Activated T-cell treated with anti-CD3 and anti-CD28 coated beads for 4 hours (primary cell): ENCODE measurements around the gene SPATS2L.
A peak's percentile ranks its signal among the peaks of the same experiment; 100 is the strongest.

Experiments used
- DNase-seq: peaks from one replicate; pipeline ENCODE4 v3.0.0-alpha.2; 2020

The SPATS2L gene

GRCh38 chr2:200306196-200306930 lies at the start of gene SPATS2L:
TSS of gene SPATS2L (plus strand) at chr2:200306693. CDS start at chr2:200389245, 82,552 bp downstream.
- DNase-seq, result peak; percentile 36

DNA sequence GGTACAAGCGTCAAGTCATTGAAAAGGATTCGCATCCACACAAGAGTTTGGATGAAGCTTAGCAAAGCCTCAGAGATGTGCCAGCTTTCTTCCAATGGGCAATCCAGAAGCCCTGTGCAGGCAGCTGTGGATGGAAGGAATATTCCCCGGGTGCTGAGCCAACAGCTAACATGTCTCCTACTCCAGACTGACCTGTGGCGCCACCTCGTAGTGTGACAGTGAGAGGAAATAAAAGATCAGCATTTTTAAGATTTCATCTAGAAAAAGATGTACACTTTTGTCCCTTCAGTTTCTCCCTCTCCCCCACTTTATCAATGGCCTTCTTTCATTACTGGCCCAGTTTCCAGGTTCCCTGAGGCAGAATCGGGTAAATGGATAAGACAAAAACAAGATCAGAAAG lies 48.9 kb upstream of the SPATS2L start:
- no peak for DNase-seq

DNA sequence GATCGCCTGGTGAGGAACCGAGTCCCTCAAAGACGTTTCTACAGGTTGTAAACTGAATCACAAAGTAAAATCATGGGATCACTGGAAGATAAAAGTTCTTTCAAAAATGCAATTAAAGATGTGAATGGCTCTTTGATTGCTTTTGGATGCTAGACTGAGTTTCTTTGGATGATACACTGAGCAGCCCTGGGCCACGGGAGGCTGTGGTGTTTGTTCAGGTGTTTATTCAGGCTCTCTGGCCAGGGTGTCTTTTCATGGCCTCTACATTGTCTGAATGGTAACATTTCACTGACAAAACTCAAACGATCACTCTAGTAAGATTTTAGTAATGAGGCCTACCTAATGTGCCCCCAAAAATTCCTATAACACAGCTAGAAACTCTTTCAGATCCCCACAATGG lies 48.4 kb upstream of the SPATS2L start:
- DNase-seq, result no peak

DNA sequence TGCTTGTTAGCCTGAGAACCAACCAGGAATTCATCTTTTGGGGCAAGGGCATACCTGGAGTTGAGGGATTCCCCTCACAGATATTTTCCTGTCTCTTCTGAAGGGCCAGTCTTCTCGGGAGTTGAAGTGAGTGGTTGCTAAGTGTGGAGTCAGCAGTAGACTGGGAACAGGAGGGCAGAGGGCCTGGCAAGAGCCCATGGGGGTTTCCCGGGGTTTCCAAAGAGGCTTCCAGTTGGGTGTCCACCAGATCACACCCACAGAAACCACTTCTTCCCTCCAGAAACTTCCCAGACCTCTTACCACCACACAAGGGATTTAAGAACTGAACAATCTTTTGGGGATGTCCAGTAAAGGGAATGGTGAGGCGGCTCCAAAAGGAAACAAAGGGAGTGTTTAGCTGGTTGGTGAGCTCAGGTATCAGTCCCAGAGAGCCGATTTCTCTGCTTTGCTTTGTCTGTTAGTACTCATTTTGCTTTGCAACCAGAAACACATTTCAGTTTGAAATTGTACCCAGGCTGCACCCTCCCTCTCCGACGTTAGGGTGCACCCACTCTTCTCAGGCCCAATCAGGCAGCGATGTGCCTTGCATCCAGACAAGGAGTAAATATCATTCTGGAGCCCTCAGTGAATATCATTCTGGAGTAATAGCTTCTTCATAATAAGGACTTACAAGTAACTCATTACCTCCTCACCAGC lies 47.5 kb upstream of the SPATS2L start:
- no peak for DNase-seq

GRCh38 chr2:200259577-200259957 lies 46.9 kb upstream of the SPATS2L start:
- no peak for DNase-seq

GRCh38 chr2:200262047-200262446 lies 44.4 kb upstream of the SPATS2L start:
- DNase-seq, result no peak

- no peak for DNase-seq
Observed at GRCh38 chr2:200263279-200263678, 43.2 kb upstream of the SPATS2L start.

- DNase-seq, result no peak
Observed at GRCh38 chr2:200264631-200265030, 41.9 kb upstream of the SPATS2L start.

- no peak for DNase-seq
Observed at GRCh38 chr2:200266406-200266805, 40.1 kb upstream of the SPATS2L start.

DNA sequence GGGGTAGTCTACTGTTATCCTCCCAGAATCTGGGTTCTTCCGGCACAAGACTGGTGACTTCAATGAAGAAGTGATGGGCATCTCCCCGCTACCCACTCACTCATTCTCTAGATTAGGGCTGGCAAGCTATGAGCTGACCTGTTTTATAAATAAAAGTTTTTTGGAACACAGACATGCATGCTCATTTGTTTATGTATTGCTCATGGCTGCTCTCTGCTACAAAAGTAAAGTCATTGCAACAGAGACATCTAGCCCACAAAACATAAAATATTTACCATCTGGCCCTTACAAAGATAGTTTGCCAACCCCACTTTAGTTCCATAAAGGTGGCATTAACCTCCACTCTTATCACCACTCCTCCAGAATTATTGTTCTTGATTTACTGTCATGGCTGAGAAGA lies 39.1 kb upstream of the SPATS2L start:
- DNase-seq, result no peak

- DNase-seq, result no peak
Observed at GRCh38 chr2:200270732-200271131, 35.8 kb upstream of the SPATS2L start.

- no peak for DNase-seq
Observed at GRCh38 chr2:200272320-200272719, 34.2 kb upstream of the SPATS2L start.

DNA sequence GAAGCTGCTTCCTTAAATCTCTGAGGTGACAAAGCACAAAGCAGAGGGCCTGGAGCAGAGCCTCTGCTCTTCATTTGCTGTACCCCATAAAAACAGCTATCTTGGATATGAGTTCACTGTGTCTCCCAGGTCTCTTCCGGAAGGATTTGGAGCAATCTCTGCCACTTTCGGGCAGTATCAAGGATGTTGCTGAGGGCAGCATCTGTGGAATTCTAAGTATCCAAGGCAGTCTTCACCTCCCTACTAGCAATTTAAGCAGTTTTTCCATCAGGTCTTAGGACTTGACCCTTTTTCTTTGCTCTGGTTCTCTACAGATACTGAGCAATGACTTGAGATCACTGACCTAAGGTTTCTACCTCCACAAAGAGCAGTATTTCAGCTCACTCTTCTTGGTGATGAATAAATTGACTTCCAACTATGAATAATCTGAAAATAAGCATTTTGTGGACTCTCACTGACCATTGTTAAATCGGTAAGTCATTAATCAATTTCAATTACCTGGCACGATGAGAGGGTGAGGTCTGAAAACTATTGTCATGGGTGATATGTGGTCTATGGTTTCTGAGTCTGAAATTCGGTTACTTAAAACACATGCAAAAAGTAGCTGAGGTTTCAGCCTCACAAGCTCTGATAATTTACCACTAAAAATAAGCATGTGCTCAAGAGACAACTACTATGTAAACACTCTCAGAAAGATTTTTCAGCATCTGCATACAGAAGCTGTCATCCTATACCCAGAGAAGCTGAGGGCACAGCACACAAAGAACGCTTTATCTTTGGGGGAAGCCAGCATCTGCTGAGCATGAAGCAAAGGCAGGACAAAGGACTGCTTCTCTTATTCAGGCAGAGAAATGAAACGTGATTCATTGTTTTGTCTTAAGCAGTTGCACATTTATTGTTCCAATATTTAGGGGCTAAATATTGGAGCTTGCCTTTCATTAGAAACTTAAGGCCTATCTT lies 32.1 kb upstream of the SPATS2L start:
- no peak for DNase-seq

GRCh38 chr2:200275295-200276013 lies 31.0 kb upstream of the SPATS2L start:
- DNase-seq, result no peak

DNA sequence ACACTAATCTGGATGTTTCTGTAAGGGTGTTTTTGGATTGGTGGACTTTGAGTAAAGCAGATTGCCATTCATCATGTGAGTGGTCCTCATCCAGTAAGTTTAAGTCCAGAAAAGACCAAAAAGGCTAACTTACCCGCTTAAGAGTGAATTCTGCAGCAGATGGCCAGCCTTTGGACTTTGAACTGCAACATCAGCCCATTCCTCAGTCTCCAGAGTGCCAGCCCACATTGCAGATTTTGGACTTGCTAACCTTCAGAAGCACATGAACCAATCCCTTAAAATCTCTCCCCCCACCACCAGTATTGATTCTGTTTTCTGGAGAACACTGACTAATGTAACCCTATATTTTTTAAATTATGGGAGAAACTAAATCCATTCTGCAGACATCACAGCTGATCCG lies 30.0 kb upstream of the SPATS2L start:
- no peak for DNase-seq

DNA sequence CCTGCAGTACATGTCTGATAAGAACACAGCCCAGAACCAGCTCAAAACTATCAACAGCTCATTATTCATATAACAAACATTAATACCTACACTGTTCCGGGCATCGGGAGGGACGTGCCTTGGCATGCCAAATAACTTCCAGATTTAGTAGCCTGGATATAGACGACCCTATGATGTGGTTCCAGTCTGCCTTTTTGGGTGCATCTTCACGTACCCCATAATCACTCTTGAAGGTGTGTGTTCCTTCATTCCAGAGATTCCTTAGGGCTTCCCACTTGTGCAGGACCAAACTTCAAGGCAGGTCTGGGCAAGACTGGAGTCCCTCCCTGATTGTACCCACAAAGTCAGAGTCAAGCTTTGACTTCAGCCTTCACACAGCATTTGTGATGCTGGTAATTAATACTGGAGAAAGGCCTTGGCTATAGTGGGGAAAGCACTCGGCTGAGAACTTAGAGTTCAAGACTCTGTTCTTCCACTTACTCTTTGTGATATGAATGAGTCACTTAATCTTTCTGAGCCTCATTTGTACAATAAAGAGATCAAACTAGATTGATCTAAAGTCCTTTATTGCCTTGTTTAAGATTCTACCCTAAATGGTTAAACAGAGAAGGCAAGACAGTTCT lies 27.7 kb upstream of the SPATS2L start:
- no peak for DNase-seq

DNA sequence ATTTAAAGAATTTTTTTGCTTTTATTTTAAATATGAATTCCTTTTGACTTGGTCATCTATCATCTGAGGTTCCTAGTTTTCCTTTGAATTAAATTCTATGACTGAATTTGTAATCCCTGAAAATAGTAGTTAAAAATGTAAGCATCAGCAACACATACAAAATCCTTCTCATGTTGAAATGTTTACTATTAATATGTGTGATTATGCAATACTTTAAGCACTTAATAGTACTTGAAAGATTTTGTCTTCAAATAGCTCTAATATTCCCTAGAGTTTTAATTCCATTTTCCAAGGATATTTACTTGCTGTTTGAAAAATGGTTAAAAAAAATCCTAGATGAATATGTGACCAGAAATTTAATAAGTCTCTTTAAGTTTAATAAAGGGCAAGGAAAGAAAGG lies 26.6 kb upstream of the SPATS2L start:
- no peak for DNase-seq

GRCh38 chr2:200286578-200286977 lies 19.9 kb upstream of the SPATS2L start:
- DNase-seq, result no peak

GRCh38 chr2:200288670-200289429 lies 17.6 kb upstream of the SPATS2L start:
- no peak for DNase-seq

DNA sequence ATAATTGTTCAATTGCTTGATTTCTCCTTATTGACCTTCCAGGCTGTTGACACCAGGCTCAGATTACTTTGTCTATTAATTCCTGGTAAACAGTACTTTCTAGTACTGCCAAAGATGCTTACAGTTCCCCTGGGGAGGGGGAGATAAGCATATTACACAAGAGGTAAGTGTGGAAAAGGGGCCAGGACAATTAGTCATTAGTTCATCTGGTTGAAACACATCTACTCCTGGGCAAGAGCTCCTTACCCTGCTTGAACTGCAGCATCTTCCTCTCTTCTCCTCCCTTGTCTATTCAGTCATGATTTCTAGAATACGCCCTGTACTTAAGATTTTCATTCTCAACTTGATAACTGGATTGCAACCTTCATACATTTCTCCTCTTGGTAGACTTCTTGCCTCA lies 10.4 kb upstream of the SPATS2L start:
- DNase-seq, result no peak

DNA sequence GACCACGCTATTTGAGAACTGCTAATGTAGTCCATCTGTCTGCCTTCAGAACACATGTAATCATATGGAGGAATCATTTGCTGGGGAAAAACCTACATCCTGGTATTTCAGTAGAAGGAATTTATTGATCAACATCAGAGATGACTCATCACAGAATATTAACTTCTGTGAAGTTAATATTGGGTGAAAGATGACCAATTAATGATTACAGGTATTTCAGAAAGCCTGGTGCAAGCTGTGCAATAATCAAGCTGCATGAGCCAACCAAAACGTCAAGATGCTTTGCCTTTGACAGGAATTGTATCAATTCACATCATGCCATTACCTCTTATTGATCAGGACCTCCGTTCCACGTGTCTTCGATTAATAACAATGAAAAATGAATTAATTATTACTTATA lies 9.4 kb upstream of the SPATS2L start:
- no peak for DNase-seq

DNA sequence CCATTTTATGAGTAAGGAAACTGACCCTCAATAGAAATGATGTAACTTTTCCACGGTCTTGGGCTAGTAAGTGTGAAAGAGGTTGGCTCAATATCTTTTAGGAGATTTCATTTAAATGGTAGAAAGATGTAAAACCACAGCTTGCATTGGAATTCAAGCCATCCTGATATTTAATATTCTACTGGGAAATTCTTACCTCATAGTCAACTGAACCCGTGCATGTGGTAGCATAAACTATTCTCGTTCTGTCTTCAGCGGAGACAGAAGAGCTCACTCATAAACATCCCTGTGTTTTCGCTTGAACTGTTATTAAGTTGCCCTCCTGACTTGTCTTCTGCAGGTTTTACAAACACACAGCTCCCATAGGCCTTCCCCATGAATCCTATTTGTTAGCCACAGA lies 8.5 kb upstream of the SPATS2L start:
- DNase-seq, result no peak
